GM12878 (cell line): ENCODE measurements around the gene PPP2R1A. TPM values are rescaled to one million over a fixed set of nuclear protein-coding genes. Genes with fewer than 3 reads are reported as not detected.

ENCODE experiments used
- ATAC-seq: fragments of 200-7000 bp; cut with Tn5 transposase; 3 replicates; pipeline ENCODE4 v1.9.1; 2020; ENCODE audit warnings: mild to moderate bottlenecking, moderate library complexity
- BruUV-seq: library from RNA; stranded (reverse); fragments of 400-500 nt; replicated peaks from 2 replicates; lab custom pipeline; 2021; lab: Mats Ljungman, UMichigan
- CTCF ChIA-PET: fragments of 300-600 bp; sonication (Branson Sonifier 250); formaldehyde crosslinking; extraction: SDS; loops from one replicate; lab custom pipeline; 2021; ENCODE audit warnings: inconsistent platforms; lab: Yijun Ruan, JAX
- POLR2A ChIA-PET: fragments of 350-600 bp; formaldehyde crosslinking; extraction: SDS; loops from one replicate; lab custom pipeline; 2021; ENCODE audit warnings: inconsistent platforms; lab: Charles Lee
- RAD21 ChIA-PET: fragments of 300-600 bp; sonication (Branson Sonifier 250); formaldehyde crosslinking; loops from one replicate; lab custom pipeline; 2023; ENCODE audit warnings: antibody characterized with exemption; ENCODE audit not compliant: unreplicated experiment; lab: Charles Lee
- SMC1A ChIA-PET: fragments of 300-600 bp; sonication (Branson Sonifier 250); formaldehyde crosslinking; loops from one replicate; lab custom pipeline; 2023; ENCODE audit not compliant: unreplicated experiment, uncharacterized antibody; lab: Charles Lee
- DNase-seq: peaks from one replicate; pipeline ENCODE4 v3.0.0-alpha.2; 2011; ENCODE audit warnings: low read depth, low spot score
- FAIRE-seq: peaks from 3 replicates; lab custom pipeline; 2011; peaks lifted over from hg19 to GRCh38; lab: Jason Lieb, UNC
- H2AFZ ChIP-seq: 2 replicates; pipeline ENCODE4 v1.6.0; 2011; ENCODE audit warnings: low read depth, low read length, control low read depth; ENCODE audit not compliant: control insufficient read depth
- H3K27ac ChIP-seq: 2 replicates; pipeline ENCODE4 v1.5.1; 2011; ENCODE audit warnings: control low read depth; ENCODE audit not compliant: control insufficient read depth, insufficient read depth
- H3K27me3 ChIP-seq, 2 experiments: replicated peaks in 1 of 2; 2 replicates each; pipeline versions ENCODE4 v1.6.0 to v1.6.1; 2011; ENCODE audit warnings: low read length in 1 of 2; ENCODE audit not compliant: control insufficient read depth in 2 of 2, insufficient read depth in 2 of 2
- H3K36me3 ChIP-seq, 2 experiments: 2 replicates each; pipeline ENCODE4 v1.5.1; 2011; ENCODE audit warnings: low read length in 1 of 2; ENCODE audit not compliant: control insufficient read depth in 2 of 2, insufficient read depth in 2 of 2
- H3K4me1 ChIP-seq: 2 replicates; pipeline ENCODE4 v1.6.1; 2011; ENCODE audit warnings: mild to moderate bottlenecking, low read length, moderate library complexity, mixed read lengths; ENCODE audit not compliant: control insufficient read depth, insufficient read depth
- H3K4me2 ChIP-seq: 2 replicates; pipeline ENCODE4 v1.6.0; 2011; ENCODE audit warnings: control low read depth; ENCODE audit not compliant: control insufficient read depth, insufficient read depth
- H3K4me3 ChIP-seq: fragments of 200-600 bp; sonication (generic); 2 replicates; pipeline ENCODE4 v1.5.1; 2016
- H3K79me2 ChIP-seq: 2 replicates; pipeline ENCODE4 v1.6.0; 2011; ENCODE audit warnings: low read length; ENCODE audit not compliant: control insufficient read depth, insufficient read depth
- H3K9ac ChIP-seq: 2 replicates; pipeline ENCODE4 v1.8.0; 2011; ENCODE audit warnings: low read length, control low read depth, mixed read lengths; ENCODE audit not compliant: control insufficient read depth, insufficient read depth
- H3K9me3 ChIP-seq: replicated peaks from 3 replicates; pipeline ENCODE4 v1.5.1; 2011; ENCODE audit warnings: mild to moderate bottlenecking, low read length; ENCODE audit not compliant: control insufficient read depth, insufficient read depth
- H4K20me1 ChIP-seq: 2 replicates; pipeline ENCODE4 v1.6.0; 2011; ENCODE audit not compliant: control insufficient read depth, insufficient read depth
- CHD1 ChIP-seq: IDR thresholded peaks from 2 replicates; pipeline ENCODE4 v1.6.1; 2012; ENCODE audit warnings: low read depth, low read length, improper control_type of control experiment
- DPF2 ChIP-seq: fragments of 450-650 bp; IDR thresholded peaks from 2 replicates; pipeline ENCODE4 v1.6.1; 2017; ENCODE audit warnings: mild to moderate bottlenecking
- NFYB ChIP-seq: IDR thresholded peaks from 2 replicates; pipeline ENCODE4 v1.6.1; 2011; ENCODE audit warnings: low read depth, mild to moderate bottlenecking, low read length, improper control_type of control experiment, moderate library complexity; ENCODE audit not compliant: insufficient read depth
- NR2C2 ChIP-seq: IDR thresholded peaks from 2 replicates; pipeline ENCODE4 v1.6.1; 2011; ENCODE audit warnings: borderline replicate concordance, low read depth; ENCODE audit not compliant: control insufficient read depth, insufficient read length
- POLR2AphosphoS5 ChIP-seq: IDR thresholded peaks from 2 replicates; pipeline ENCODE4 v1.6.1; 2011; ENCODE audit warnings: mild to moderate bottlenecking, low read length, inconsistent platforms
- RELA ChIP-seq: fragments of 450-650 bp; IDR thresholded peaks from 2 replicates; pipeline ENCODE4 v1.8.0; 2014; ENCODE audit warnings: borderline replicate concordance; ENCODE audit not compliant: partially characterized antibody
- SP1 ChIP-seq: IDR thresholded peaks from one replicate; pipeline ENCODE4 v1.6.1; 2011; ENCODE audit warnings: low read depth, low read length
- STAT3 ChIP-seq: IDR thresholded peaks from 2 replicates; pipeline ENCODE4 v1.6.1; 2011; ENCODE audit warnings: low read depth, low read length, improper control_type of control experiment
- WGBS: methylation state at CpG from one replicate; pipeline ENCODE4 v1.1.6; 2016; ENCODE audit warnings: low lambda C conversion rate; ENCODE audit not compliant: insufficient replicate concordance, insufficient coverage; ENCODE audit errors: missing lambda C conversion rate; 5-methylcytosine and 5-hydroxymethylcytosine counted together
- in situ Hi-C: fragments of 300-500 bp; cut with MboI; formaldehyde crosslinking; loops from 9 replicates; pipeline ENCODE4 v1.14.3; 2018; ENCODE audit warnings: mixed read lengths
- intact Hi-C: fragments of 100-400 bp; cut with micrococcal nuclease; formaldehyde crosslinking; loops from one replicate; pipeline ENCODE4 v1.14.2; 2022; ENCODE audit not compliant: unreplicated experiment
- polyA plus RNA-seq, 11 experiments: library from polyadenylated mRNA; depleted of rRNA in 4 of 11; unstranded in 6 of 11; stranded (reverse) in 5 of 11; fragments of >200 nt; fragmentation: Nextera tagmentation in 4 of 11; fragmentation: Illumina TruSeq in 1 of 11; extraction: Ambion mirVana in 4 of 11; extraction: Trizol in 1 of 11; gene quantifications; 1 replicate in 1 of 11; 2 replicates in 10 of 11; pipeline versions ENCODE4 v1.2.1 to v1.2.3, GENCODE V29; 2011 to 2016; ENCODE audit warnings: inconsistent platforms in 2 of 11, missing spikeins in 2 of 11, low read depth in 1 of 11
- total RNA-seq, 4 experiments: library from RNA; depleted of rRNA in 3 of 4; stranded (reverse); fragments of >200 nt in 3 of 4; fragmentation: Illumina TruSeq in 1 of 4; extraction: Trizol in 1 of 4; gene quantifications; 2 replicates each; pipeline versions ENCODE4 v1.2.1 to v1.2.3, GENCODE V29; 2013 to 2021
- TF ChIP-seq, protein P1 (sequence below): fragments of 450-650 bp; IDR thresholded peaks from 2 replicates; pipeline ENCODE4 v1.6.1; 2017; ENCODE audit warnings: low read depth, mild to moderate bottlenecking, moderate library complexity
- TF ChIP-seq, protein P2 (sequence below): fragments of 450-650 bp; formaldehyde crosslinking; IDR thresholded peaks from 2 replicates; pipeline ENCODE4 v1.4.0; 2020; ENCODE audit warnings: mild to moderate bottlenecking, moderate library complexity
- TF ChIP-seq, protein P3 (sequence below): fragments of 450-650 bp; IDR thresholded peaks from 2 replicates; pipeline ENCODE4 v1.6.1; 2017; ENCODE audit warnings: mild to moderate bottlenecking, moderate library complexity

PPP2R1A gene
- total and polyA plus RNA-seq, 10 of the 15 experiments (the other 5 are each of a cell fraction or from before 2014, with no cell fraction given): 16.0 to 359 (median 140) TPM

DNA sequence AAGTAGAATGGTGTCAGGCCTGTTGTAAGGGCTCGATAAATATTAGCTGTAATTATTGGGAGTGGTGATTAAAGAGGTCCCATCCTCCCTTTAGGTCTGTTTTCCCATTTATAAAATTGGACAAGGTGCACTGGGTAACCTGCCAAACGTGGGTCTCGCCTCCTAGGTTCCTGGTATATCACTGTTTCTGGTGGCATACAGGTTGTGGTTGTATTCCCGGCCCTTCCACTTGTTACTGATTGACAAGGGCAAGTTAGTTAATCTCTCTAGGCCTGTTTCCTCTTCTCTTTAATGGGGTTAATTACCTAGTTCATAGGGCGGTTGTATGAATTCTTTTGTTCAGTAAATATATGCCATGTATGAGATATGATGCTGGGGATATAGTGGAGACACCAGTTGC lies 1.5 kb downstream of the PPP2R1A start:
- BruUV-seq: TSS peak; percentile 58
- in situ Hi-C loops (no loop called here), intact Hi-C loops (loop anchor here (5.0 kb wide), 1 partner anchor 54 kb away; the partner anchor contains the start of gene ZNF616)
- FAIRE-seq (no peak), DNase-seq (no peak), ATAC-seq (no peak)
- ChIA-PET SMC1A (no interaction called here), POLR2A (no interaction called here), RAD21 (no interaction called here), CTCF (no interaction called here)
- Histone ChIP-seq H3K9me3 (no peaks in the 10 kb centered on the region), H3K36me3 (peaks cover 6 to 20% of the 10 kb centered on the region in 2 experiments), H2AFZ (no peak overlapping the region), H3K27me3 (no peaks in the 10 kb centered on the region), H3K4me3 (peak overlapping the region; percentile 91), H3K27ac (peak overlapping the region; percentile 98), H3K9ac (peak overlapping the region; percentile 97), H3K4me2 (peak overlapping the region; percentile 92), H3K79me2 (peaks cover 65% of the 10 kb centered on the region), H4K20me1 (peaks cover 12% of the 10 kb centered on the region), H3K4me1 (no peaks in the 10 kb centered on the region; the same call in 1 of the 2 replicates)
- WGBS: 23% methylated on average over 5 of the region's 5 CpGs
- TF ChIP-seq DPF2: no peak
- TF ChIP-seq, protein P1, sequence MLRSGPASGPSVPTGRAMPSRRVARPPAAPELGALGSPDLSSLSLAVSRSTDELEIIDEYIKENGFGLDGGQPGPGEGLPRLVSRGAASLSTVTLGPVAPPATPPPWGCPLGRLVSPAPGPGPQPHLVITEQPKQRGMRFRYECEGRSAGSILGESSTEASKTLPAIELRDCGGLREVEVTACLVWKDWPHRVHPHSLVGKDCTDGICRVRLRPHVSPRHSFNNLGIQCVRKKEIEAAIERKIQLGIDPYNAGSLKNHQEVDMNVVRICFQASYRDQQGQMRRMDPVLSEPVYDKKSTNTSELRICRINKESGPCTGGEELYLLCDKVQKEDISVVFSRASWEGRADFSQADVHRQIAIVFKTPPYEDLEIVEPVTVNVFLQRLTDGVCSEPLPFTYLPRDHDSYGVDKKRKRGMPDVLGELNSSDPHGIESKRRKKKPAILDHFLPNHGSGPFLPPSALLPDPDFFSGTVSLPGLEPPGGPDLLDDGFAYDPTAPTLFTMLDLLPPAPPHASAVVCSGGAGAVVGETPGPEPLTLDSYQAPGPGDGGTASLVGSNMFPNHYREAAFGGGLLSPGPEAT: no peak
- TF ChIP-seq RELA: no peak
- no peak for TF ChIP-seq NR2C2
- no peak for TF ChIP-seq POLR2AphosphoS5
- no peak for TF ChIP-seq SP1
- TF ChIP-seq CHD1: no peak
- TF ChIP-seq NFYB: no peak
- TF ChIP-seq, protein P2, sequence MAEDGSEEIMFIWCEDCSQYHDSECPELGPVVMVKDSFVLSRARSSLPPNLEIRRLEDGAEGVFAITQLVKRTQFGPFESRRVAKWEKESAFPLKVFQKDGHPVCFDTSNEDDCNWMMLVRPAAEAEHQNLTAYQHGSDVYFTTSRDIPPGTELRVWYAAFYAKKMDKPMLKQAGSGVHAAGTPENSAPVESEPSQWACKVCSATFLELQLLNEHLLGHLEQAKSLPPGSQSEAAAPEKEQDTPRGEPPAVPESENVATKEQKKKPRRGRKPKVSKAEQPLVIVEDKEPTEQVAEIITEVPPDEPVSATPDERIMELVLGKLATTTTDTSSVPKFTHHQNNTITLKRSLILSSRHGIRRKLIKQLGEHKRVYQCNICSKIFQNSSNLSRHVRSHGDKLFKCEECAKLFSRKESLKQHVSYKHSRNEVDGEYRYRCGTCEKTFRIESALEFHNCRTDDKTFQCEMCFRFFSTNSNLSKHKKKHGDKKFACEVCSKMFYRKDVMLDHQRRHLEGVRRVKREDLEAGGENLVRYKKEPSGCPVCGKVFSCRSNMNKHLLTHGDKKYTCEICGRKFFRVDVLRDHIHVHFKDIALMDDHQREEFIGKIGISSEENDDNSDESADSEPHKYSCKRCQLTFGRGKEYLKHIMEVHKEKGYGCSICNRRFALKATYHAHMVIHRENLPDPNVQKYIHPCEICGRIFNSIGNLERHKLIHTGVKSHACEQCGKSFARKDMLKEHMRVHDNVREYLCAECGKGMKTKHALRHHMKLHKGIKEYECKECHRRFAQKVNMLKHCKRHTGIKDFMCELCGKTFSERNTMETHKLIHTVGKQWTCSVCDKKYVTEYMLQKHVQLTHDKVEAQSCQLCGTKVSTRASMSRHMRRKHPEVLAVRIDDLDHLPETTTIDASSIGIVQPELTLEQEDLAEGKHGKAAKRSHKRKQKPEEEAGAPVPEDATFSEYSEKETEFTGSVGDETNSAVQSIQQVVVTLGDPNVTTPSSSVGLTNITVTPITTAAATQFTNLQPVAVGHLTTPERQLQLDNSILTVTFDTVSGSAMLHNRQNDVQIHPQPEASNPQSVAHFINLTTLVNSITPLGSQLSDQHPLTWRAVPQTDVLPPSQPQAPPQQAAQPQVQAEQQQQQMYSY (CRISPR knock-in tag): no peak
- no peak for TF ChIP-seq STAT3
- TF ChIP-seq, protein P3, sequence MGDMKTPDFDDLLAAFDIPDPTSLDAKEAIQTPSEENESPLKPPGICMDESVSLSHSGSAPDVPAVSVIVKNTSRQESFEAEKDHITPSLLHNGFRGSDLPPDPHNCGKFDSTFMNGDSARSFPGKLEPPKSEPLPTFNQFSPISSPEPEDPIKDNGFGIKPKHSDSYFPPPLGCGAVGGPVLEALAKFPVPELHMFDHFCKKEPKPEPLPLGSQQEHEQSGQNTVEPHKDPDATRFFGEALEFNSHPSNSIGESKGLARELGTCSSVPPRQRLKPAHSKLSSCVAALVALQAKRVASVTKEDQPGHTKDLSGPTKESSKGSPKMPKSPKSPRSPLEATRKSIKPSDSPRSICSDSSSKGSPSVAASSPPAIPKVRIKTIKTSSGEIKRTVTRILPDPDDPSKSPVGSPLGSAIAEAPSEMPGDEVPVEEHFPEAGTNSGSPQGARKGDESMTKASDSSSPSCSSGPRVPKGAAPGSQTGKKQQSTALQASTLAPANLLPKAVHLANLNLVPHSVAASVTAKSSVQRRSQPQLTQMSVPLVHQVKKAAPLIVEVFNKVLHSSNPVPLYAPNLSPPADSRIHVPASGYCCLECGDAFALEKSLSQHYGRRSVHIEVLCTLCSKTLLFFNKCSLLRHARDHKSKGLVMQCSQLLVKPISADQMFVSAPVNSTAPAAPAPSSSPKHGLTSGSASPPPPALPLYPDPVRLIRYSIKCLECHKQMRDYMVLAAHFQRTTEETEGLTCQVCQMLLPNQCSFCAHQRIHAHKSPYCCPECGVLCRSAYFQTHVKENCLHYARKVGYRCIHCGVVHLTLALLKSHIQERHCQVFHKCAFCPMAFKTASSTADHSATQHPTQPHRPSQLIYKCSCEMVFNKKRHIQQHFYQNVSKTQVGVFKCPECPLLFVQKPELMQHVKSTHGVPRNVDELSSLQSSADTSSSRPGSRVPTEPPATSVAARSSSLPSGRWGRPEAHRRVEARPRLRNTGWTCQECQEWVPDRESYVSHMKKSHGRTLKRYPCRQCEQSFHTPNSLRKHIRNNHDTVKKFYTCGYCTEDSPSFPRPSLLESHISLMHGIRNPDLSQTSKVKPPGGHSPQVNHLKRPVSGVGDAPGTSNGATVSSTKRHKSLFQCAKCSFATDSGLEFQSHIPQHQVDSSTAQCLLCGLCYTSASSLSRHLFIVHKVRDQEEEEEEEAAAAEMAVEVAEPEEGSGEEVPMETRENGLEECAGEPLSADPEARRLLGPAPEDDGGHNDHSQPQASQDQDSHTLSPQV: no peak
